HG03139 (cell line): ENCODE measurements around the gene IGSF11.
A peak's percentile ranks its signal among the peaks of the same experiment; 100 is the strongest.
"Not testable (repeated sequence)": the region's sequence is repeated elsewhere in the genome, so short reads cannot be mapped to it uniquely, and the experiment has no call there.

ENCODE experiments used
- ATAC-seq: cut with Tn5 transposase; IDR thresholded peaks from one replicate; pipeline ENCODE4 v1.9.1; 2021; ENCODE audit not compliant: unreplicated experiment

Gene IGSF11

GRCh38 chr3:119034256-119035013 is at the start of gene IGSF11:
Gene IGSF11 (minus strand): TSS chr3:119034846. CDS start chr3:119034582, 264 bp downstream.
- peak; percentile 95 for ATAC-seq

- no peak for ATAC-seq
Measured at GRCh38 chr3:119080364-119080763, 45.7 kb upstream of the IGSF11 start.

- no peak for ATAC-seq
Measured at GRCh38 chr3:119073258-119074001, 38.8 kb upstream of the IGSF11 start.

GRCh38 chr3:119072451-119072850 is 37.8 kb upstream of the IGSF11 start:
- ATAC-seq = not testable (repeated sequence)

- ATAC-seq = no peak
Measured at GRCh38 chr3:119069725-119070124, 35.1 kb upstream of the IGSF11 start.

- no peak for ATAC-seq
Measured at GRCh38 chr3:119063471-119063870, 28.8 kb upstream of the IGSF11 start.

- ATAC-seq = no peak
Measured at GRCh38 chr3:119062892-119063291, 28.2 kb upstream of the IGSF11 start.

- no peak for ATAC-seq
Measured at GRCh38 chr3:119044593-119044992, 9.9 kb upstream of the IGSF11 start.

- ATAC-seq = no peak
Measured at GRCh38 chr3:119042162-119042561, 7.5 kb upstream of the IGSF11 start.

GRCh38 chr3:119035014-119035346 is 334 bp upstream of the IGSF11 start:
- ATAC-seq = no peak

GRCh38 chr3:119033393-119034255 is 1.0 kb downstream of the IGSF11 start:
- ATAC-seq = no peak

- ATAC-seq = no peak
Measured at GRCh38 chr3:119025171-119025795, 9.4 kb downstream of the IGSF11 start.

GRCh38 chr3:119019767-119020518 is 14.7 kb downstream of the IGSF11 start:
- no peak for ATAC-seq

- no peak for ATAC-seq
Measured at GRCh38 chr3:119018690-119019463, 15.8 kb downstream of the IGSF11 start.

- ATAC-seq = no peak
Measured at GRCh38 chr3:119015942-119016341, 18.7 kb downstream of the IGSF11 start.

GRCh38 chr3:119013951-119014350 is 20.7 kb downstream of the IGSF11 start:
- no peak for ATAC-seq

- no peak for ATAC-seq
Measured at GRCh38 chr3:119011528-119011927, 23.1 kb downstream of the IGSF11 start.

- no peak for ATAC-seq
Measured at GRCh38 chr3:118997190-118997589, 37.5 kb downstream of the IGSF11 start.

GRCh38 chr3:118991775-118992174 is 42.9 kb downstream of the IGSF11 start:
- no peak for ATAC-seq
